ENCODE data around the gene USP11.

The USP11 gene

GRCh38 chrX:47218920-47219815, 13.6 kb upstream of the USP11 start (continued):
- TF ChIP-seq ZNF843 (tag by site-specific recombination; IDR thresholded peaks at IDR 0.05) (peak; percentile 33; the same call in 1 of the 2 replicates), KLF1 (tag by site-specific recombination; IDR thresholded peaks at IDR 0.05) (peak; percentile 74), ZNF184 (tag by site-specific recombination; IDR thresholded peaks at IDR 0.05) (0 out of 2 replicates have a peak, but pooled peaks have one; percentile 27), ZNF175 (tag by site-specific recombination; IDR thresholded peaks at IDR 0.05) (no peak), ZNF335 (tag by site-specific recombination; conservative IDR thresholded peaks at IDR 0.05) (peak; percentile 56), ZNF202 (tag by site-specific recombination; IDR thresholded peaks at IDR 0.05; ENCODE audit: borderline replicate concordance) (no peak), SP3 (tag by site-specific recombination; IDR thresholded peaks at IDR 0.05) (peak; percentile 67), ZNF518A (tag by site-specific recombination; conservative IDR thresholded peaks at IDR 0.05; ENCODE audit: low read depth) (no peak), ZNF404 (tag by site-specific recombination; IDR thresholded peaks at IDR 0.05) (no peak)
- TF ChIP-seq, protein P1, sequence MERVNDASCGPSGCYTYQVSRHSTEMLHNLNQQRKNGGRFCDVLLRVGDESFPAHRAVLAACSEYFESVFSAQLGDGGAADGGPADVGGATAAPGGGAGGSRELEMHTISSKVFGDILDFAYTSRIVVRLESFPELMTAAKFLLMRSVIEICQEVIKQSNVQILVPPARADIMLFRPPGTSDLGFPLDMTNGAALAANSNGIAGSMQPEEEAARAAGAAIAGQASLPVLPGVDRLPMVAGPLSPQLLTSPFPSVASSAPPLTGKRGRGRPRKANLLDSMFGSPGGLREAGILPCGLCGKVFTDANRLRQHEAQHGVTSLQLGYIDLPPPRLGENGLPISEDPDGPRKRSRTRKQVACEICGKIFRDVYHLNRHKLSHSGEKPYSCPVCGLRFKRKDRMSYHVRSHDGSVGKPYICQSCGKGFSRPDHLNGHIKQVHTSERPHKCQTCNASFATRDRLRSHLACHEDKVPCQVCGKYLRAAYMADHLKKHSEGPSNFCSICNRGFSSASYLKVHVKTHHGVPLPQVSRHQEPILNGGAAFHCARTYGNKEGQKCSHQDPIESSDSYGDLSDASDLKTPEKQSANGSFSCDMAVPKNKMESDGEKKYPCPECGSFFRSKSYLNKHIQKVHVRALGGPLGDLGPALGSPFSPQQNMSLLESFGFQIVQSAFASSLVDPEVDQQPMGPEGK (tag by site-specific recombination; IDR thresholded peaks at IDR 0.05) = peak; percentile 91

- H3K9me3 ChIP-seq (ENCODE audit: control insufficient read depth, insufficient read depth, low read depth, low read length) = no peaks in the 10 kb centered on the region
- peaks cover 38 to 72% of the 10 kb centered on the region in 2 experiments for H3K36me3 ChIP-seq (ENCODE audit: control insufficient read depth in 2 of 2, insufficient read depth in 1 of 2, low read length in 2 of 2)
- CTCF ChIA-PET = no interaction called here
- peaks cover 7% of the 10 kb centered on the region; the same call in 1 of the 2 replicates for H3K4me1 ChIP-seq (ENCODE audit: control insufficient read depth, insufficient read depth, low read length)
- POLR2A ChIA-PET = interaction anchor here (1.1 to 4.6 kb wide), 2 partner anchors 10 to 16 kb away, joined by 3 to 124 read pairs; partner anchors contain the start of gene USP11
- no peak overlapping the region for H3K27ac ChIP-seq (ENCODE audit: extremely low read depth, low read depth, low read length)
- no peak overlapping the region for H3K4me3 ChIP-seq (ENCODE audit: low read depth, low read length)
- TF ChIP-seq ZNF16 (tag by site-specific recombination; IDR thresholded peaks at IDR 0.05; ENCODE audit: low read depth) = no peak
- TF ChIP-seq ZNF48 (tag by site-specific recombination; IDR thresholded peaks at IDR 0.05) = no peak
- TF ChIP-seq, protein P2, sequence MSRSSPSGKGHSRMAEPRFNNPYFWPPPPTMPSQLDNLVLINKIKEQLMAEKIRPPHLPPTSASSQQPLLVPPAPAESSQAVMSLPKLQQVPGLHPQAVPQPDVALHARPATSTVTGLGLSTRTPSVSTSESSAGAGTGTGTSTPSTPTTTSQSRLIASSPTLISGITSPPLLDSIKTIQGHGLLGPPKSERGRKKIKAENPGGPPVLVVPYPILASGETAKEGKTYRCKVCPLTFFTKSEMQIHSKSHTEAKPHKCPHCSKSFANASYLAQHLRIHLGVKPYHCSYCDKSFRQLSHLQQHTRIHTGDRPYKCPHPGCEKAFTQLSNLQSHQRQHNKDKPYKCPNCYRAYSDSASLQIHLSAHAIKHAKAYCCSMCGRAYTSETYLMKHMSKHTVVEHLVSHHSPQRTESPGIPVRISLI (tag by site-specific recombination; IDR thresholded peaks at IDR 0.05) = no peak
- no peak for TF ChIP-seq ZFP37 (tag by site-specific recombination; IDR thresholded peaks at IDR 0.05)
- TF ChIP-seq, protein P3, sequence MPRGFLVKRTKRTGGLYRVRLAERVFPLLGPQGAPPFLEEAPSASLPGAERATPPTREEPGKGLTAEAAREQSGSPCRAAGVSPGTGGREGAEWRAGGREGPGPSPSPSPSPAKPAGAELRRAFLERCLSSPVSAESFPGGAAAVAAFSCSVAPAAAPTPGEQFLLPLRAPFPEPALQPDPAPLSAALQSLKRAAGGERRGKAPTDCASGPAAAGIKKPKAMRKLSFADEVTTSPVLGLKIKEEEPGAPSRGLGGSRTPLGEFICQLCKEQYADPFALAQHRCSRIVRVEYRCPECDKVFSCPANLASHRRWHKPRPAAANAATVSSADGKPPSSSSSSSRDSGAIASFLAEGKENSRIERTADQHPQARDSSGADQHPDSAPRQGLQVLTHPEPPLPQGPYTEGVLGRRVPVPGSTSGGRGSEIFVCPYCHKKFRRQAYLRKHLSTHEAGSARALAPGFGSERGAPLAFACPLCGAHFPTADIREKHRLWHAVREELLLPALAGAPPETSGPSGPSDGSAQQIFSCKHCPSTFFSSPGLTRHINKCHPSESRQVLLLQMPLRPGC (tag by site-specific recombination; IDR thresholded peaks at IDR 0.05) = no peak
- no peak for TF ChIP-seq ZNF776 (tag by site-specific recombination; IDR thresholded peaks at IDR 0.05; ENCODE audit: borderline replicate concordance)
- TF ChIP-seq ZBTB26 (tag by site-specific recombination; optimal IDR thresholded peaks at IDR 0.05) = no peak
- TF ChIP-seq MYNN (tag by site-specific recombination; IDR thresholded peaks at IDR 0.05; ENCODE audit: borderline replicate concordance) = no peak
- no peak for TF ChIP-seq YY1 (tag by site-specific recombination; IDR thresholded peaks at IDR 0.05)
These were observed 11.1 kb upstream of the USP11 start for GRCh38 chrX:47221756-47222155.
